ENCODE measurements around the gene ECM2.

The ECM2 gene

DNA sequence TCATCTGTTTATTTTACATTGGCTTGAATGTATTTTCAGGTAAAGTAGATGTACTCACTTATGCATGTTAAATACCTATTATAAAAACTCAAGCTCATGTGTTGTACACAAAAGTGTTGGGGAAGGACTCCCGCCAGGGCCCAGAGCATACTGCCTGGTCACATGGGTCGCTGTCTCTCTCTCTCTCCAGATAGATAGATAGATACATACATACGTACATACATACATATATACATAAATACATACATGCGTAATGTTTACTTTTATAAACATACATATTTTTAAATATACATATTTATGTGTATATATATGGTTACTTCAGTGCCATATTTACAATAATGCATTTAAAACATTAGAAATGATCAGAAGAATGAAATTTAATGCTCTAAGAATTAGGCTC, 78.2 kb downstream of the ECM2 start:
- no peak for DNase-seq

GRCh38 chr9:92455217-92455616, 80.6 kb downstream of the ECM2 start:
- peak; percentile 3 for DNase-seq

DNA sequence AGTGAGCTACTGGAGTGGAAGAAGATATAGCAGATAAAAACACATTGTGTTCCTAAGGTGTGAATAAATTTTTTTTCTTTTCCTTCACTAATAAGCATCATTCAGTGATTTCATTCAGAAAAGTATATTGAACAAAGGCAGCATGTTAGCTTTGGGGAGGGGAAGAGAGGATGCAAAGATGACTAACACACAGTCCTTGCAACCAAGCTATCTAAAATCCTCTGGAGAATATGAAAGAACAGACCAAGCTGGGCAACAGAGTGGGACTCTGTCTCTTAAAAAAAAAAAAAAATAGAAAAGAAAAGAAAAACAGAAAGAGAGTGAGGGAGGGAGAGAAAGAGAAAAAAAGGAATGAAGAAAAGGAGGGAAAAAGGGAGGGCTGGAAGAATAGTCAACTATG, 89.3 kb downstream of the ECM2 start:
- no peak for DNase-seq
